SK-N-DZ (cell line): Measurements from ENCODE around the gene NPBWR2.

Experiments used
- DNase-seq: peaks from one replicate; pipeline ENCODE4 v3.0.0-alpha.2; 2015; ENCODE audit warnings: low spot score

NPBWR2 gene

DNA sequence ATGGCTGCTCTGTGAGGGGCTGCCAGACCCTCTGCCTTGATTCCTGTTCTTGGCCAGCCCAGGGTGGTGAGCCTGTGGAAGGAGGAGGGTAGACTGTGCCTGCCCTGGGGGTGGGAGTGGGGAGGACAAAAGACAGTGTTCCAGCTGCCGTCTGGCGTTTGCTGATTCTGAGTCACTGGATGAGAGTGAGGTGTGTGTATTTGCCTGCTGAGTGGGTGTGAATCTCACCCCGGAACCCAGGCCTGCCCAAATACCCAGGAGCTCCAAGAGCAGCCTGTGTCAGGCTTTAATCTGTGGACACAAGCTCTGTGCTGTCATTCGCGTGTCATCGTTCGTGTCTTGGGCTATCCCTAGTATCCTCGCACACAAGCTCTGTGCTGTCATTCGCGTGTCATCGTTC, 20.6 kb downstream of the NPBWR2 start:
- no peak for DNase-seq

DNA sequence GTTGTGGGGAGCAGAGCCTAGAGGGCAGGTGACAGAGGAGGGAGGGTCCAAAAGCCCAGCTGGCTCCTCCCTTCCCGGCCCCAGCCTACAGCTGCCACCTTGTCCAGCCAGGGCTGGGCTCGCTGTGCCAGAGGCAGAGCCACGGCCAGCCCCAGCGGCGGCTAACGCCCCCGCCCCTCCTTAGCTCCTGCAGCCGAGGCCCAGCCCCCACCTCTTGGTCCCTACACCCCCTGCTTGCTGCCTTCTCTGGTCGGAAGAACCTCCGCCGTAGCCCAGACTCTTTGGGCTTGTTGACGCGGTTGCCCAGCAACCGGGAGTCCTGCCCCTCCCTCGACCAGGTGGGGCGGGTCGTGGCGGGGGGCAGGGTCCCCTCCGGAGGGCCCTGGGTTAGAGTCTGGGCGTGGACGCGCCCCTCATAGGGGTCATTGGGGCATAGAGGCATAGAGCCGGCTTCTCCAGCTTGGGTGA, 22.6 kb downstream of the NPBWR2 start:
- DNase-seq = no peak

DNA sequence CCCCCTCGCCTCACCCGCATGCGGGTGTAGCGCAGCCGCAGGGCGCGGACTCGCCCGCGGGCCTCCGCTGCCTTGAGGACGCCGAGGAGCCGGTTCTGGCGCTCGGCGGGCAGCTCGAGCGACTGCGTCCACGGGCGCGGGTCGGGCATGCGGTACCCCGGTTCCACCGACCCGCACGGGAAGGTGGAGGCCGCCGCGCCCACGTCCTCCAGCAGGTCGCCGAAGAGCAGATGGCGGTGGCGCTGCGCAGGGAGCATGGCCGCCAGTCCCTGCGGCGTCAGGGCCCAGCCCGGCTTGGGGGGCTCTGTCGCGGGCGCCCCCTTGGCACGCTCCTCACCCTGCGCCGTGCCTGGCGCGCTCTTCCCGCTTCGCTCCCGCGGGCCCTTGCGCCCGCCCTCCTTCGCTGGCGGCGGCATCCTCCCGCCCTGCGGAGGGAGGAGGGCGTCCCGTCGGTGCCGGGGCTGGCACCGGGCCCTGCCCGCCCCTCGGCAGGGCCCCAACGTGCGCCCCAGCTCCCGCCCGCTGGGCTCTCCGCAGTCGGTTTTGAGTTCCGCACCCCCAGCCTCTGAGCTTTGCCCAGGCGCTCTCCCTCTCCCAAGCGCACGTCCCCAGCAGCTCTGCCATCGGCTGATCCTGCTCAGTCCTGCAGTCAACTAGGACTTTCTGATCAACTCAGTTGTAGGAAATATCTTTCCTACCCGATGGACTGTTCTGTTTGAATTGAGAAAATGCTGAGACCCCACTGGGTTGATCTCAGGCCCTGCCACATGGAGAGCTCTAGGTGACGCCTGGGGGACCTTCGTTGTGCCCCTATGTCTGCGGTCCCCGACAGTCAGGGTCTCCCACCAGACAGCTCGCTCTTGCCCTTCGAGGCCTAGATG, 23.3 kb downstream of the NPBWR2 start, which contains the start of gene LKAAEAR1:
Gene LKAAEAR1, minus strand, starts transcription at position 595 of the 881 bp plus-strand sequence. Its CDS starts 179 bp downstream, at position 416.
- DNase-seq = no peak

DNA sequence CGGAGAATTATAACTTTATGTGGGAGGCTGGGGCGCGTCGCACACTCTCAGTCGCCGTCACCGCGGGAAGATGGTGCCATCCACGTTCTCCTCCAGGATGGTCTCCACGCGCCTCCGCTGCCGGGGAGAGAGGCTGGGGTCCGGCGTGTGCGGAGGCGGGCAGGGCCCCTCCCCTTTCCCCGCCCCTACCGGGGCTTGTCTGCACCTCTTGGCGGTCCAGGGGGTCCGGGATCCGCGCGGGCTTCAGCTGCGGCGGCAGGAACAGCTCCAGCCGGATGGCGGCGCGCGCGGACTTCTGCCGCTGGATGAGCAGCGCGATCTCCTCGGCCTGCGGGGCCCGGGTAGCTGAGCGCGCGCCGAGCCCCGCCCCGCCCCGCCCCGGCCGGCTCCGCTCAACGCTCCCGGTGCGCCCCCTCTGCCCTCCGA, 24.0 kb downstream of the NPBWR2 start:
- DNase-seq = peak; percentile 91

DNA sequence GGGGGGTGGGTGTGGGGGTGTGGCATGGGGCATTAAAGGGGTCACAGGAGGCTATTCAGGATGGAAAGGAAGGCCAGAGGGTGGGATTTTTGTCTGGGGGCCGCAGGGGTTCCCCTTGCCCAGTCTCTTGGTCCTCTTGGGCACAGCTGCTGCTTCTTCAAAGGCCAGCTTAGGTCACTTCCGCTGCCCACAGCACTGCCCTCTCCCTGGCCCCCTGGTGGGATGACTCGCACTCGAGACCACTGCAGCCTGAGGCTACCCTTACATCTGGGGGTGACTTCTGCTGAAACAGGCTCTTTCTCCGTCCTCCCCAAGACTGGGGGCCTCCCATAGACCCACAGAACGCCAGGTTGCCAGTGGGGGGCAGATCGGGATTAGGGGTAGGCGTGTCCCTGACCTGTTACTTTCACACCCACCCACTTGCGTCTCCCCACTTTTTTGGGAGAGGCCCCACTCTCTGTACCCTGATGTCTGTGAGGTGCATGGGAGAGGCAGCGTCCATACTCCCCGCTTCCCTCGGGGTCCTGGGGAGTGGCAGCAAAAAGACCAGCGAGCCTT, 24.5 kb downstream of the NPBWR2 start:
- no peak for DNase-seq

DNA sequence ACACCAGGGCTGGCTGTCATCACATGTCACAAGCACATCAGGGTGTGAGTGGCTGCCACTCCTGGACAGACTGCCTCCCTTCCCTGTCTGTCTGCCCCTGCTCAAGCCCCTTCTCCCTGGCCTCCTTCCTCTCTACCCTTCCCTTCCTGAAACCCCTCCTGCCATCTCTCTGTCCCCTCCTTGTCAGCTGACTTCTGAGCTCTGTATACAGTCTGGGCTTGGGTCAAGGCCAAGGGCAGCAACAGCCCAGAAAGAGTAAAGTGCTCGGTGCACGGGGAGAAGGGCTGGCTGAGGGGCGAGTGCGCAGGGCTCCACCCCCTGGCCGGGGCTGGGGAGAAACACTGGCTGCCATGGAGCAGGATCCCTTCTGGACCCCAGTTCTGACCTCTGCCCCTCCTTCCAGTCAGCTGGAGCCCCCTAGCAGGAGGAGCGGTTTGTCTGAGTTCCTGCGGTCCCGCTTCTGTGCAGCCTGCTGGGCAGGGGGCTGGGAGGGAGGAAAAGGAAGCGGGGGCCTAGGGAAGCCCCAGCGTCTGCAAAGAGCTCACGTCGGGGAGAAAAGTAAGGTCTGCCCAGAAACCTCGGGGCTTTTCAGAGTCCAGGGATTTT, 25.1 kb downstream of the NPBWR2 start:
- DNase-seq = no peak

DNA sequence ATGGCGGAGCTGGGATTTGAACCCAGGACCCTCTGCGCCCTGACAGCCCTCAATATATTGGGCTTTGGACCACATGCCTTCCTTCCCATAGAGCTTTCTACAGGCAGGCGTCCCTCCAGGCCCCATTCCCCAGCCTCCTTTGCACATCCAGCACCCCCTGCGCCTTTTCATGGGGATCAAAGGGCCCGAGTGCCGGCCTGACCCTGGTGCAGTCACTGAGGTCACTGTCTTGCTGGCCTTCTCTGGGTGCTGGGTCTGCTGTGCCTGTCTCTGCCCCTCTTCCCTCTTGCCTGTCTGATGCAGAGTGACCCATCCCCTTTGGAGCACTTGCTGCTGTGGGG, 25.8 kb downstream of the NPBWR2 start:
- no peak for DNase-seq

DNA sequence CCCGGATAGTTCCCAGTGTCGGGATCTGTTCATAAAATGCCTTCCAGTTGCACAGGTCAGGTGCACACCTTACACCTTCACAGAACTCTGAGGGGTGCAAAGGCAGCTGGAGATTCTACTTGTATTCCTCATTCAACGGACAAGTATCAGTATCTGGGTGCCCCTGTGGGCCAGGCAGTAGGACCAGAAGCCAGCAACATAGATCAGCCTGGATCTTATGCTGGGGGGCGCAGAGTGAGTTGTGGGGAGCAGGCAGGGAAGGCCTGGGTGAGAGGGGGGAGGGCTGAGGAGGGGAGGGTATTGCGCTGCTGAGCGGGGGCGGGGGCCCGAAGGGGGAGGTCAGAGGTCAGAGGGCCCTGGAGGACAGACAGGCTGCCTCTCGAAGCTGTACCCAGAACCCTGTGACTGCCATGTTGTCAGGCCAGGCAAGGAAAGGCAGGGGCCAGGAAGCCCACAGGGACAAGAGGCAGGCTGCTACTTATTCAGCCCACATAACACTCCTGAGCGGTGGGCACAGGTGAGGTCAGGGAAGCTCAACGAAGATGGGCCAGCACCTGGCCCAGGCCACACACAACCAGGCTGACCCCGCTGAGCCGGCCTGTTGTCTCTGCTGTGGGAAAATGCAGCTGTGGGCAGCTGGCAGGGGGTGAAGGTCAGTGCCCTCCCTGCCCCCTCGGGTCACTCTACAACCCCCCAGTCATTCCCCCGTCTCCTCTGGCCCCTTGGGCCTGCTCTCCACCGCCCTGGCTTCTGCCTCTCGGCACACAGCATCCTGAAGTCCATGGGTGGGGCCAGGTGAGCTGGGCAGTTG, 26.3 kb downstream of the NPBWR2 start:
- DNase-seq = no peak

DNA sequence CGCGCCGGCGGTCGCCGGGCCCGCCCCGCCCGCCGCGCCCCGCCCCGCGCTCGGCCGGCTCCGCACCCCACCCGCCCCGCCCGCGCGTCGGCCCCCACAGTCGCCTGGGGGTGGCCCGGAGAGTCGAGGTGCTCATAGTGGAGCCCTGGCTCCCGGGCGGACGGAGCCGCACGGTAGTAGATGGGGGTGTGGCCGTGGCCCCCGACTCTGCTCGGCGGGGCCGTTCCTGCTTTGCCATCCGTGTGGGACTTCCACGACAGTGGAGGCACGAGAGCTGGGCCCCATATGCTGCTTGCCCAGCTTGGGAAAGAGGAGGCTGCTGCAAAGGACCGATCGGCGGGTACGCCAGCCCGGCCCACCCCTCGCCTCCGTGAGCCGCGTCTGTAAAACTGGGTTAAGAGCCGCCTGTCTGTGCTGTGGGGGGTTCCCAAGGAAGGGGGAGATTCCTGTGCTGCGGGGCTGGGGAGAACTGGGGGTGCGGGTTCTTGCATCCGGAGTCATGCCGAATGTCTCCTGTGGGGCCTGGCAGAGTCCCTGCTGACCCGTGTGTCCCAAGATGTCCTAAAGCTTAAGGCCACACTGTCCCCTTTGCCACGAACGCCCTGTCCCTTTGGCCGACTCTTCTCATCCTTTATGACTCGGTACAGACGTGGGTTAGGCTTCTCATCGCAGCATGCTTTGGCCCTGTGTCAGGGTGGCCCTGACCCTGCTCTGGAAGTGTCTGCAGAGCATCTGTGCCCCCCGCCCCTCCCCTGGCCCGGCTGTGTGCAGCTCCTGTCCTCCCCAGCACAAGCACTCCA, 27.2 kb downstream of the NPBWR2 start, which contains the start of gene OPRL1:
Gene OPRL1, plus strand, starts transcription at position 70 of the 800 bp plus-strand sequence. CDS start 12,639 bp downstream, outside the sequence.
- DNase-seq = no peak

DNA sequence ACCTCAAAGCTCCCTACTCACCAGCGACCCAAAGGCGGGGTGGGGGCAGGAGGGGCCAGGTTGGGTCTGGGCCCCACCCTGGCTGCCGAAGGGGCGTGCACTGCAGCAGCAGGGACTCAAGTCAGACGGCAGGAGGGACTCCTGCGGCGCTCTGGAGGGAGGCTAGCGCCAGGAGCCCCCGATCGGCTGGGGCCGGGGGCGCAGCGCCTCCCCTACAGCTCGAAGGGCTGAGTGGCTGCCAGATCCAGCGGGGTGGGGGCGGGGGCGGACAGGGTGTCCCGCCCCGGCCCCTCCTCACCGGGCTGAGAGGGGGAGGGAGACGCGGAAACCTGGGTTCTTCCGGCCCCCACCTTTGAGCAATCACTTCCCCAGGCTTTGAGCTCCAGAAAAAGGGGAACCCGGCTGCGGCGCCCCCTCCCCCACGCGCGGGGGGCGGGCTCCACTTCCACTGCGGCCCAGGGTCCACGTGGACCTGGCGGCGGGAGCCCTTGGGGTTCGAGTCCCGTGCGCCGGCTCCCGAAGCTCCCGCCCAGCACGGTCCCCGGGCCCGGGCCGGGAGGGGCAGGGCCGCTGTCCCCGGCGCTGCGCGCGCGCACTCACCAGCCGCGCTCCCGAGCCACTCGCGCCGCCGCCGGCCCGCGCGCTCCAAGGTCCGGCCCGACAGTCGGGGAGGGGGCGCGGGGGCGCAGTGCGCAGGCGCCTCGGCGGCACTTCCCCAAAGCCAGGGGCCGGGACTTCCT, 27.9 kb downstream of the NPBWR2 start, which contains the start of gene RGS19:
Gene RGS19, minus strand, starts transcription at position 246 of the 740 bp plus-strand sequence. CDS start 2,632 bp downstream, outside the sequence.
- DNase-seq = peak; percentile 73

DNA sequence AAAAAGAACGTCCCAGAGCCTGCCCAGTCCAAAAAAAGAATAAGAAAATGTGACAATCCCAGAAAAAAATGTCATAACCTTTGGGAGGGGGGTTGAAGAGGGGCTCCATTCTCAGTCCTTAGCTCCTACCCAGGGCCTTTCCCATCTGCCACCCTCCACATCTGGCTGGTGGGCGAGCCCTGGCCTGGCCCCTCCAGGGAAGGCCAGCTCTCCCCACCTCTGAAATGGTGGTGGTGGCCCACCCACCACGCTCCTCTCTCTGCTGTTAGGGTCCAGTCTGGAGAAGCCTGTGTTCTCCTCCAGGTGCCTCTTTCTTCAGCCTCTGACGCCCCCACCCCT, 28.5 kb downstream of the NPBWR2 start:
- DNase-seq = no peak

DNA sequence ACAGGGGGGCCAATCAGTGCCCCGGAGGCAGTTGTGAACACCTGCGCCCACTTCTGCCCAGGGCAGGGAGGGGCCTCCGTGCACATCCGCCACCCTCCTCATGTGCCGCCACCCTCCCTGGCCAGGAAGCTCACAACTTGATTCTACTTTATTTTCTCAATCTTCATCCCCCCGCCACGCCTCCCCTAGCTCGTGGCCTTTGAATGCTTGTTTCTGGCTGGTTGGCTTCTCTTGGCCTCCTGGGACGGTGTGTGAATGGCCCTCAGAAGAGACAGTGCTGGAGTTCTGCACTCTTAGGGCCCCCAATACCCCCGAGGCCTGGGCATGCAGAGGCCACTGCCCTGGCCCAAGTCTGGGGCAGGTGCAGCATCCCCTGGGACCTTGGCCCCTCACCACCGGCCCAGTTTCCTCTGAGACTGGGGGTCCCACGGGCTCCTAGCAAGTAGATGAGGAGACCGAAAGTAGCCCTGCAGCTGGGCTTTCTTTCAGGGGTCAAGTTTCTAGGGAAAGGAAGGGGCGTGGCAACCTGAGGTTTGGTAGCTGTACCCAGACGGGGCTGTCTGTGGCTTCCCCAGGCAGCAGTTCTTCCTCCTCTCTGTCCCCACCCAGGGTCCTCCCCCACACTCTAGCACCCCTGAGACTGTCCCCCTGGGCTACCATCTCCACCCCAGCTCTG, 29.4 kb downstream of the NPBWR2 start:
- DNase-seq = no peak

DNA sequence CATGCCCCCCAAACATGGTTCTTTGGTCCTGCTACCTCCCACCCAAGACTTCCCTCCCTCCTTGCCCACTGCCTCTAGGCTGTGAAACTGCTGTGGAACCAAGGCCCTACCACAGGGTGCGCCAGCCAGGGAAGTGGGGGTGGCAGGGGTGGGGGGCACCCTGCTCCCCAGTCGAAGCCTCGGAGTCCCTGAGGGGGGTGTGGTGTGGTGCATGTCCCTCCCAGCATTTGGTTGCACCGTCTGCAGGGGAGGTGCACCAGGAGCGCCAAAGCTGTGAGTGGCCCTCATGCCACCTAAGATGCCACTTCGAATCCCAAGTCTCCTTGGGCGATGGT, 29.9 kb downstream of the NPBWR2 start:
- DNase-seq = no peak

DNA sequence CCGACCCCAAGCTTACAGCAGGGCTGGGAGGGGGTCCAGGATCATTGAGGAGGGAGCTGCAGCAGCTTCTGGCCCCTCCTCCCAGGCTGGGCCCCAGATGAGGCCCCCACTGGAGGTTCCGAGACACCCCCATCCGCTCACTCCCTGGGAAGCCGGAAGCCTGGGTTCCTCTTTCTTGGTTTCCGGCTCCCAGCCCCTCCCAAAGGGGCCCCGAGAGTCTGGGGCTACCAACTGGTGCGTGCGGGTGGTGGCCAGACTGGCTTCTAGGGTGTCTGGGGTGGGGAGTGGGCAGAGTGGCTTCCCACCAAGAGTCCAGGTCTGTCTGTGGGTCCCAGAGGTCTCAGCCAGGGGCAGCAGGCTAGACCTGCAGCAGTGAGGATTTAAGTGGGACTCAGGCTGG, 30.3 kb downstream of the NPBWR2 start:
- no peak for DNase-seq

DNA sequence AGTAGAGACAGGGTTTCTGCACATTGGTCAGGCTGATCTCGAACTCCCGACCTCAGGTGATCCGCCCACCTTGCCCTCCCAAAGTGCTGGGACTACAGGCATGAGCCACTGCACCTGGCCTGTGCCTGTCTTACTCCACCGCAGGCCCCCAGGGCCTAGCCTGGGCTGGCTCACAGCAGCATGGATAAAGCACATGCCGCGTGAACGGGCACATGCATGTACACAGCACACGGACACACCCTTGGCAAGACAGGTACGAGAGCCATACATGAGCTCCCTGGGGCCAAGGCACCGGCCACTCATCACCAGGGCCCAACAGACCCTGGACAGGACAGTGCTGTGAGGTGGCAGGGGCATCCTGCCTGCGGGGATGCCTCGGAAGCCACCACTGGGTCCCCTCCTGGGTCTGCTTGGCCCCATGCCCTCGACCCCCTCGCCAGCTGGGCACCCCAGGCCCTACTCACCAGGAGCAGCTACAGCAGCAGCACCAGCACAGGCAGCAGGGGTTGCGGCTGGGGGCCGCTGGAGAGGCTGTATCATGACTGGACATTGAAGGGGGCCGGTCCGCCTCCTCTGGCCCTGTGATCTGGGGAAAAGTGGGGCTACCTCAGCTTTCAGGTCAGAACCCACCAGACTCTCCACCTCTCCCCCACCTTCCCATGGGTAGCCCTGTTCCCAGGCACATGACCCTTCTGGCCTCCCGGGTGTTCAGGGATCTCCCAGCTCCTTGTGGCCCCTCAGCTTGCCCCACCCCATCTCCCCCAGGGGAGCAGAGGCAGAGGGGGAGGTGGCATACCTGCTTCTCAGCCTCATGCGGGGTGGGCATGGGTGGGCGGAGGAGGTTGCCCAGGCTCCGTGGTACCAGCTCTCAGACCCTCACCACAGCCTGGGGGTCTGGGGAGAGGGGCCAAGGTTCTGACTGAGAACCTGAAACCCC, 31.0 kb downstream of the NPBWR2 start:
- DNase-seq = no peak

DNA sequence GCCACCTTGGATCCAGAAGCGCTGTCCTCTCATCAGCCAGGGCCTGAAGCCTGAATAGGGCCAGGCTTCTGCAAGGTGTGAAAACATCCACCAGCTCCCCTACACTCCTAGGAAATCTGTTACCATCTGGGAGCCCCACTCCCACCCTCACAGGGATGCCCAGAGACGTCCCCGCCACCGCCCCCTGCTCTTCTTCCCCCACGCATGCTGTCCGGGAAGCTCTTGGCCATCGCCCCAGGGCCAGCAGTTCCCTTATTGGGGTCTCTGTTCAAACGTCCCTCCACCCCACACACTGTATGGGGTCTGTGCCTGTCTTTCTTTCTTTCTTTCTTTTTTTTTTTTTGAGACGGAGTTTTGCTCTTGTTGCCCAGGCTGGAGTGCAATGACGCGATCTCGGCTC, 31.8 kb downstream of the NPBWR2 start:
- DNase-seq = no peak

DNA sequence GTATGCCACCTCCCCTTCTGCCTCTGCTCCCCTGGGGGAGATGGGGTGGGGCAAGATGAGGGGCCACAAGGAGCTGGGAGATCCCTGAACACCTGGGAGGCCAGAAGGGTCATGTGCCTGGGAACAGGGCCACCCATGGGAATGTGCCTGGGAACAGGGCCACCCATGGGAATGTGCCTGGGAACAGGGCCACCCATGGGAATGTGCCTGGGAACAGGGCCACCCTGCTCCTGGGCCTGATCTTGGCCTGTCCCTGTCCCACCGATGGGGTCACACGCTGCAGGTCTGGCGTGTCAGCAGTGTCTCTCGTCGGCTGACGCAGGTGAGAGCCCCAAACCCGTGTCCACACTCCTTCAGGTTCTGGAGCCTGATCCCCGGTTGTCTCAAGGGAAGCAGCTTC, 32.4 kb downstream of the NPBWR2 start:
- DNase-seq = no peak

DNA sequence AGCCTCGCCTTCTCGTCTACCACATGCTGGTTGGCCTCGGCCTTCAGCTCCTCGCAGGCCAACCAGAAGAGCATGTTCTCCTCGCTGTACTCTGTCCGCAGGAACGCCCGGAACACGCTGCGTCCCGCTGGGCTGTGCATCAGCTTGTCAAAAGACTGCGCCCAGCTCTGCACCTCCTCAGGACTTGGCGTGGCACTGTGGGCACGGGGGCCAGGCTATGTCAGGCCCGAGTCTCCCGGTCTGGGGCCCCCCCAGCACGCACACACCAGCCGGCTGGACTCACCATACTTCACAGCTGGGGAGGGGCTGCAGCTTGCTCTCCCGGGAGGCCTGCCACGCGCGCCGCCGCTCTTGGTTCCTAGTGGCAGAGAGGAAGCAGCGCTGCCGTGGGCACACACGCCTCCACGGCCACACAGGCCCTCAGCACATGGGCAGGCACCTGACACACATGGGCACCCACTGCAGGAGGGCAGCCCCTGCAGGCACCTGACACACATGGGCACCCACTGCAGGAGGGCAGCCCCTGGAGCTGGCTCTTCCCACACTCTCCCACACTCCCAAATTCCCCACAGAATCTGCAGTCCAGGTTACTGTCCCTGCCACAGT, 33.1 kb downstream of the NPBWR2 start:
- no peak for DNase-seq
